ENCODE measurements around the gene TBC1D5. TPM values are rescaled to one million over a fixed set of nuclear protein-coding genes. Genes with fewer than 3 reads are reported as not detected.

TBC1D5 gene
- total RNA-seq, 2 donors from 2014 or later, result 68.8 to 77.7 TPM

DNA sequence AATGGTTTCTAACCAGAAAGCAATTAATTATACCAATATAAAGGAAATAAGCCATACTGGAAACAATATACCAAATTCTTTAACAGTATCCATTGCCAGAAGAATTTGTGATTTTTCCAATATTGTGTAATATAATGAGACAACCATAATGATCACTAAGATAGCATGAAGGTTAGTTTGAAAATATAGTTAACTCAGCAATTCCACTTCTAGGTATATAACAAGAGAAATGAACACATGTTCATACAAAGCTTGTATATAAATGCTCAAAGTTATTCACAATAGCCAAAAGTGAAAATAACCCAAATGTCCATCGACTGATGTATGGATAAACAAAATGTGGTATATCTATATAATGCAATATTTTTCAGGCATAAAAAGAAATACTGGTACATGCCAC, 369.1 kb downstream of the TBC1D5 start:
- no peaks in the 10 kb centered on the region for H3K9me3 Mint-ChIP-seq
- peaks cover 9% of the 10 kb centered on the region for H3K36me3 ChIP-seq (ENCODE audit: control insufficient read depth, insufficient read depth, low read length)
- H3K27me3 ChIP-seq (ENCODE audit: control insufficient read depth, insufficient read depth, low read length, poor library complexity, severe bottlenecking), result no peaks in the 10 kb centered on the region
- no peaks in the 10 kb centered on the region for H3K4me1 ChIP-seq (ENCODE audit: control insufficient read depth, insufficient read depth, low read length)
- H3K27me3 Mint-ChIP-seq (ENCODE audit: insufficient read depth), result no peaks in the 10 kb centered on the region
- WGBS, 2 experiments (ENCODE audit: insufficient coverage in 1 of 2, insufficient read length in 1 of 2), result no CpG with 5 or more reads among the region's 1 CpG
- H3K4me3 Mint-ChIP-seq, result no peak overlapping the region
- no peak overlapping the region for H3K9ac ChIP-seq (ENCODE audit: extremely low read depth, low read length, poor library complexity, severe bottlenecking)
- H3K4me1 Mint-ChIP-seq, result no peaks in the 10 kb centered on the region
- no peak overlapping the region for H3K4me3 ChIP-seq (ENCODE audit: low read length)
- H3K27ac ChIP-seq (ENCODE audit: low read depth, low read length), result no peak overlapping the region
- no peak overlapping the region for H3K27ac Mint-ChIP-seq
- H3K9me3 ChIP-seq (ENCODE audit: control insufficient read depth, low read length), result no peaks in the 10 kb centered on the region
- TF ChIP-seq, protein P1, sequence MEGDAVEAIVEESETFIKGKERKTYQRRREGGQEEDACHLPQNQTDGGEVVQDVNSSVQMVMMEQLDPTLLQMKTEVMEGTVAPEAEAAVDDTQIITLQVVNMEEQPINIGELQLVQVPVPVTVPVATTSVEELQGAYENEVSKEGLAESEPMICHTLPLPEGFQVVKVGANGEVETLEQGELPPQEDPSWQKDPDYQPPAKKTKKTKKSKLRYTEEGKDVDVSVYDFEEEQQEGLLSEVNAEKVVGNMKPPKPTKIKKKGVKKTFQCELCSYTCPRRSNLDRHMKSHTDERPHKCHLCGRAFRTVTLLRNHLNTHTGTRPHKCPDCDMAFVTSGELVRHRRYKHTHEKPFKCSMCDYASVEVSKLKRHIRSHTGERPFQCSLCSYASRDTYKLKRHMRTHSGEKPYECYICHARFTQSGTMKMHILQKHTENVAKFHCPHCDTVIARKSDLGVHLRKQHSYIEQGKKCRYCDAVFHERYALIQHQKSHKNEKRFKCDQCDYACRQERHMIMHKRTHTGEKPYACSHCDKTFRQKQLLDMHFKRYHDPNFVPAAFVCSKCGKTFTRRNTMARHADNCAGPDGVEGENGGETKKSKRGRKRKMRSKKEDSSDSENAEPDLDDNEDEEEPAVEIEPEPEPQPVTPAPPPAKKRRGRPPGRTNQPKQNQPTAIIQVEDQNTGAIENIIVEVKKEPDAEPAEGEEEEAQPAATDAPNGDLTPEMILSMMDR (conservative IDR thresholded peaks at IDR 0.05), result no peak
- DNase-seq, result no peak
- H3K36me3 Mint-ChIP-seq (ENCODE audit: low read depth), result peaks cover 9% of the 10 kb centered on the region

DNA sequence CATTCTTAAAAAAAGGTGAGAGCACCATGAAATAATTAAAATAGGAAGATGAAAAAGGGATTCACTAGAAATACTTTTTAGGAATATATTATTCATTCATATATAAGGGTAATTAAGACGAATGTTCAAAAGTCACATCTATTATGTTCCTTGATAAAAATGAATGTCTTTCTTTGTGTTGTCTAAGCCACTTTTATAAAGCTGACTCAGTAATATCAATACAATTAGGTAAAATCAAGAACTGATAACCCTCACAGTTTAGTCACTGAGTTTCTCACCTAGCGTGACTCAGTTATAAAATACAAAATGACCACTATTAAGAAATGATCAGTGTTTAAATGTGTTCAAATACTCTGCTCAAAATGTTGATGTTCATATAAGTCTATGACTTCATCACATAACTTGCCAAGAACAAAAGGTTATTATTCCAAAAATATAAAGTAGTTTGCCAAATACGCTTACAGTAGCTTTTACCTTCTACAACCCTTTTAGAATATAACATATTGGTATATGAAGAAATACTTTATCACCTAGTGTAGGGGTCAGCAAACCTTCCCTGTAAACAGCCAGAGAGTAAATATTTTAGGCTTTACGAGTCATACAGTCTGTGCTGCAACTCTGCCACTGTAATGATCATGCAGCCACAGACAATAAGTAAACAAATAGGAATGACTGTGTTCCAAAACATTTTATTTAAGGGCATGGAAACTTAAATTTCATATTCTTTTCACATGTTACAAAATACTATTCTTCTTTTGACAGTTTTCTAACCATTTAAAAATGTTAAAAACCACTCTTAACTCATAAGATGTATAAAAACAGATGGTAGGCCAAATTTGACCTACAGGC, 369.8 kb downstream of the TBC1D5 start:
- TF ChIP-seq, protein P1 (conservative IDR thresholded peaks at IDR 0.05), result no peak
- H3K4me3 Mint-ChIP-seq, result no peak overlapping the region

DNA sequence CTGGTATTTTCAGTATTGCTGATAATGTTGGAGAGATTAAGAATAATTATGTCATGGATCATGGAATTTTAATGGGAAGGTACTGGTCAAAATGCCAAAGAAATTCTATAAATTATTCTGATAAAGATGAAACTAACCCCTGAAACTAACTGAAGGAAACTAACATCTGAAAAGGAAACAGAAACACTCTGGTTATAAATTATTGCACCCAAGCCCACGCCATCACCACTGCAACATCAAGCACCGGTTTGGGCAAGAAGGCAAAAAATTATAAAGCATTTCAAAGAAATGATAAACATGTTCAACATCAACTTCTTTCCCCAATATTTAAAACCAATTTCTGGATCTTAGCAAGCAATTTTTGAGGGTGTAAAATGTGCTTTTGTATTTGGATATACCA, 372.5 kb downstream of the TBC1D5 start:
- H3K4me3 ChIP-seq (ENCODE audit: low read length), result no peak overlapping the region
- no peaks in the 10 kb centered on the region for H3K9me3 Mint-ChIP-seq
- DNase-seq, result no peak
- H3K27ac ChIP-seq (ENCODE audit: low read depth, low read length), result no peak overlapping the region
- no peaks in the 10 kb centered on the region for H3K27me3 Mint-ChIP-seq (ENCODE audit: insufficient read depth)
- peaks cover 9% of the 10 kb centered on the region for H3K36me3 Mint-ChIP-seq (ENCODE audit: low read depth)
- no peak overlapping the region for H3K4me3 Mint-ChIP-seq
- H3K9ac ChIP-seq (ENCODE audit: extremely low read depth, low read length, poor library complexity, severe bottlenecking), result no peak overlapping the region
- WGBS, 2 experiments (ENCODE audit: insufficient coverage in 1 of 2, insufficient read length in 1 of 2), result 87 to 93% methylated on average over 2 of the region's 2 CpGs
- no peaks in the 10 kb centered on the region for H3K4me1 ChIP-seq (ENCODE audit: control insufficient read depth, insufficient read depth, low read length)
- peaks cover 9% of the 10 kb centered on the region for H3K36me3 ChIP-seq (ENCODE audit: control insufficient read depth, insufficient read depth, low read length)
- no peaks in the 10 kb centered on the region for H3K27me3 ChIP-seq (ENCODE audit: control insufficient read depth, insufficient read depth, low read length, poor library complexity, severe bottlenecking)
- no peaks in the 10 kb centered on the region for H3K9me3 ChIP-seq (ENCODE audit: control insufficient read depth, low read length)
- H3K4me1 Mint-ChIP-seq, result no peaks in the 10 kb centered on the region
- TF ChIP-seq, protein P1 (conservative IDR thresholded peaks at IDR 0.05), result no peak
- H3K27ac Mint-ChIP-seq, result no peak overlapping the region

More for the DNA sequence above, 369.8 kb downstream of the TBC1D5 start:
- no peaks in the 10 kb centered on the region for H3K27me3 Mint-ChIP-seq (ENCODE audit: insufficient read depth)
- peaks cover 9% of the 10 kb centered on the region for H3K36me3 Mint-ChIP-seq (ENCODE audit: low read depth)
- DNase-seq, result no peak
- Histone ChIP-seq H3K36me3 (ENCODE audit: control insufficient read depth, insufficient read depth, low read length) (peaks cover 9% of the 10 kb centered on the region), H3K27me3 (ENCODE audit: control insufficient read depth, insufficient read depth, low read length, poor library complexity, severe bottlenecking) (no peaks in the 10 kb centered on the region), H3K27ac (ENCODE audit: low read depth, low read length) (no peak overlapping the region), H3K4me1 (ENCODE audit: control insufficient read depth, insufficient read depth, low read length) (no peaks in the 10 kb centered on the region), H3K4me3 (ENCODE audit: low read length) (no peak overlapping the region), H3K9me3 (ENCODE audit: control insufficient read depth, low read length) (no peaks in the 10 kb centered on the region), H3K9ac (ENCODE audit: extremely low read depth, low read length, poor library complexity, severe bottlenecking) (no peak overlapping the region)
- no peaks in the 10 kb centered on the region for H3K4me1 Mint-ChIP-seq
- no peaks in the 10 kb centered on the region for H3K9me3 Mint-ChIP-seq
- 80 to 97% methylated on average over 1 to 2 of the region's 4 CpGs for WGBS, 2 experiments (ENCODE audit: insufficient coverage in 1 of 2, insufficient read length in 1 of 2)
- H3K27ac Mint-ChIP-seq, result no peak overlapping the region
